HCT116 (cell line): ENCODE measurements around the gene SLC19A1. TPM values are rescaled to one million over a fixed set of nuclear protein-coding genes. Genes with fewer than 3 reads are reported as not detected.

Source experiments
- ATAC-seq: fragments of 200-7000 bp; cut with Tn5 transposase; 2 replicates; pipeline ENCODE4 v1.9.1; 2020; ENCODE audit warnings: mild to moderate bottlenecking, moderate library complexity
- BruUV-seq: library from RNA; stranded (reverse); fragments of 400-500 nt; replicated peaks from 2 replicates; lab custom pipeline; 2021; lab: Mats Ljungman, UMichigan
- CTCF ChIA-PET: fragments of 300-600 bp; sonication (Branson Sonifier 250); formaldehyde crosslinking; loops from one replicate; lab custom pipeline; 2021; ENCODE audit warnings: antibody characterized with exemption; lab: Charles Lee
- POLR2A ChIA-PET: fragments of 300-600, 350-600 bp; sonication (Branson Sonifier 250); formaldehyde crosslinking; loops from one replicate; lab custom pipeline; 2021; ENCODE audit warnings: antibody characterized with exemption; lab: Charles Lee
- RAD21 ChIA-PET, 2 experiments: fragments of 300-600 bp; sonication (Branson Sonifier 250); formaldehyde crosslinking; loops; one replicate each; lab custom pipeline; 2023; ENCODE audit warnings: low total read pairs in 2 of 2; ENCODE audit not compliant: uncharacterized antibody in 2 of 2, unreplicated experiment in 2 of 2, low non-redundant PET in 1 of 2; lab: Charles Lee
- DNase-seq: peaks from one replicate; pipeline ENCODE4 v3.0.0-alpha.2; 2010; ENCODE audit warnings: low read depth, low spot score
- H2AFZ ChIP-seq: fragments of 200-600 bp; shearing (Covaris generic), sonication (generic); 2 replicates; pipeline ENCODE4 v1.6.1; 2017; ENCODE audit warnings: low read depth, mixed run types, mixed read lengths, antibody characterized with exemption, low read length; ENCODE audit not compliant: poor library complexity, severe bottlenecking
- H3K27ac ChIP-seq: 2 replicates; pipeline ENCODE4 v1.5.1; 2012; ENCODE audit warnings: low read depth, low read length
- H3K27me3 ChIP-seq: fragments of 200-600 bp; sonication (generic); 2 replicates; pipeline ENCODE4 v1.6.1; 2016; ENCODE audit warnings: mixed run types, low read length, mixed read lengths; ENCODE audit not compliant: insufficient read depth
- H3K36me3 ChIP-seq, 2 experiments: fragments of 200-500 bp in 1 of 2; fragments of 200-600 bp in 1 of 2; sonication (Bioruptor generic) in 1 of 2; sonication (generic) in 1 of 2; 2 replicates each; pipeline versions ENCODE4 v1.5.1 to v1.6.1; 2014 to 2016; ENCODE audit warnings: low read length in 2 of 2, inconsistent platforms in 1 of 2, mixed read lengths in 1 of 2, mixed run types in 1 of 2; ENCODE audit not compliant: insufficient read depth in 2 of 2, control insufficient read depth in 1 of 2
- H3K4me1 ChIP-seq, 2 experiments: fragments of 200-600 bp in 1 of 2; sonication (generic) in 1 of 2; 2 replicates each; pipeline versions ENCODE4 v1.5.1 to v1.6.1; 2012 to 2017; ENCODE audit warnings: low read length in 2 of 2, inconsistent platforms in 1 of 2, mild to moderate bottlenecking in 1 of 2, mixed read lengths in 1 of 2, mixed run types in 1 of 2, moderate library complexity in 1 of 2; ENCODE audit not compliant: insufficient read depth in 2 of 2, control insufficient read depth in 1 of 2
- H3K4me2 ChIP-seq: fragments of 200-600 bp; sonication (generic); 2 replicates; pipeline ENCODE4 v1.6.1; 2017; ENCODE audit warnings: mixed run types, low read length, mixed read lengths
- H3K4me3 ChIP-seq, 2 experiments: fragments of 200-600 bp in 1 of 2; sonication (generic) in 1 of 2; replicated peaks in 1 of 2; 2 replicates each; pipeline ENCODE4 v1.5.1; 2011 to 2016; ENCODE audit warnings: low read length in 2 of 2, control low read depth in 1 of 2, low read depth in 1 of 2, mild to moderate bottlenecking in 1 of 2, mixed read lengths in 1 of 2, mixed run types in 1 of 2
- H3K79me2 ChIP-seq: fragments of 200-600 bp; sonication (generic); 2 replicates; pipeline ENCODE4 v1.6.1; 2017; ENCODE audit warnings: mild to moderate bottlenecking, mixed run types, low read length, moderate library complexity, mixed read lengths; ENCODE audit not compliant: insufficient read depth
- H3K9ac ChIP-seq: fragments of 200-600 bp; sonication (generic); 2 replicates; pipeline ENCODE4 v1.6.1; 2016; ENCODE audit warnings: low read length, mixed read lengths
- H3K9me2 ChIP-seq: fragments of 200-600 bp; sonication (generic), shearing (Covaris generic); 2 replicates; pipeline ENCODE4 v1.6.1; 2017; ENCODE audit warnings: mixed run types, mild to moderate bottlenecking, moderate library complexity; ENCODE audit not compliant: insufficient read depth
- H3K9me3 ChIP-seq, 2 experiments: fragments of 200-500 bp in 1 of 2; fragments of 200-600 bp in 1 of 2; sonication (Bioruptor generic) in 1 of 2; sonication (generic) in 1 of 2; 2 replicates each; pipeline ENCODE4 v1.6.1; 2014 to 2017; ENCODE audit warnings: low read length in 2 of 2, mixed read lengths in 2 of 2, inconsistent platforms in 1 of 2, low read depth in 1 of 2, mild to moderate bottlenecking in 1 of 2, mixed run types in 1 of 2, moderate library complexity in 1 of 2; ENCODE audit not compliant: control insufficient read depth in 1 of 2, insufficient read depth in 1 of 2
- H4K20me1 ChIP-seq: fragments of 200-600 bp; sonication (generic), shearing (Covaris generic); 2 replicates; pipeline ENCODE4 v1.6.1; 2017; ENCODE audit warnings: mixed run types, mild to moderate bottlenecking, moderate library complexity; ENCODE audit not compliant: insufficient read depth
- ATF3 ChIP-seq: IDR thresholded peaks from 2 replicates; pipeline ENCODE4 v1.6.1; 2012
- CTCF ChIP-seq, 3 experiments: fragments of 200-600 bp in 1 of 3; sonication (generic) in 1 of 3; IDR thresholded peaks in 2 of 3; conservative IDR thresholded peaks in 1 of 3; 2 replicates each; pipeline ENCODE4 v1.5.1; 2012 to 2017; ENCODE audit warnings: low read depth in 2 of 3, low read length in 2 of 3, antibody characterized with exemption in 1 of 3, borderline replicate concordance in 1 of 3, control low read depth in 1 of 3, mild to moderate bottlenecking in 1 of 3, mixed read lengths in 1 of 3, mixed run types in 1 of 3, moderate library complexity in 1 of 3; ENCODE audit not compliant: insufficient read depth in 1 of 3
- EGR1 ChIP-seq: IDR thresholded peaks from 2 replicates; pipeline ENCODE4 v1.6.1; 2012; ENCODE audit warnings: low read depth
- EZH2 ChIP-seq: fragments of 200-600 bp; sonication (generic); IDR thresholded peaks from 2 replicates; pipeline ENCODE4 v1.6.1; 2017; ENCODE audit warnings: antibody characterized with exemption, mixed run types
- FOSL1 ChIP-seq: IDR thresholded peaks from 2 replicates; pipeline ENCODE4 v1.6.1; 2012; ENCODE audit warnings: low read depth
- JUND ChIP-seq: IDR thresholded peaks from 2 replicates; pipeline ENCODE4 v1.6.1; 2012
- POLR2AphosphoS5 ChIP-seq: IDR thresholded peaks from 2 replicates; pipeline ENCODE4 v1.6.1; 2011; ENCODE audit warnings: mild to moderate bottlenecking, low read depth, low read length, moderate library complexity
- REST ChIP-seq: IDR thresholded peaks from 2 replicates; pipeline ENCODE4 v1.6.1; 2012; ENCODE audit warnings: low read depth
- SP1 ChIP-seq: IDR thresholded peaks from 2 replicates; pipeline ENCODE4 v1.6.1; 2012; ENCODE audit warnings: low read depth
- ZFX ChIP-seq: fragments of 450-650 bp; IDR thresholded peaks from 2 replicates; pipeline ENCODE4 v1.6.1; 2017
- intact Hi-C: fragments of 100-400 bp; cut with micrococcal nuclease; formaldehyde crosslinking; loops from 2 replicates; pipeline ENCODE4 v1.10.0; 2022
- total RNA-seq: library from RNA; stranded (reverse); gene quantifications from one replicate; pipeline ENCODE4 v1.2.1, GENCODE V29; 2021; ENCODE audit not compliant: unreplicated experiment

The SLC19A1 gene
- total RNA-seq, 1 experiment from 2014 or later: 50.2 TPM

- no peaks in the 10 kb centered on the region for H3K9me3 ChIP-seq
- H4K20me1 ChIP-seq: no peaks in the 10 kb centered on the region
- H3K9ac ChIP-seq: no peak overlapping the region
- no peak overlapping the region for H2AFZ ChIP-seq
- CTCF ChIA-PET: no interaction called here
- DNase-seq (no peak), ATAC-seq (no peak)
- intact Hi-C loops: no loop called here
- no peak for TF ChIP-seq EGR1
- TF ChIP-seq SP1: no peak
- no peak for TF ChIP-seq JUND
- no peak for TF ChIP-seq EZH2
- RAD21 ChIA-PET: no interaction called here
- no peaks in the 10 kb centered on the region for H3K9me2 ChIP-seq
- H3K79me2 ChIP-seq: no peaks in the 10 kb centered on the region
- H3K36me3 ChIP-seq: peaks cover 0 to 10% of the 10 kb centered on the region in 2 experiments; a peak in 2 of 4 replicates
- no peak overlapping the region for H3K4me3 ChIP-seq
- POLR2A ChIA-PET: no interaction called here
- H3K27me3 ChIP-seq: no peaks in the 10 kb centered on the region
- H3K4me1 ChIP-seq: no peaks in the 10 kb centered on the region
- no peak overlapping the region for H3K27ac ChIP-seq
- no TSS peak for BruUV-seq
- H3K4me2 ChIP-seq: no peak overlapping the region
Observed at GRCh38 chr21:45496151-45496967, 45.9 kb downstream of the SLC19A1 start.

- no TSS peak for BruUV-seq
- intact Hi-C loops: no loop called here
- DNase-seq: no peak
- no peak overlapping the region for H3K27ac ChIP-seq
- no peak overlapping the region for H3K9ac ChIP-seq
- no peaks in the 10 kb centered on the region for H3K9me2 ChIP-seq
- no peak overlapping the region for H3K4me3 ChIP-seq
- no peak overlapping the region for H2AFZ ChIP-seq
- CTCF ChIA-PET: no interaction called here
- no peak for ATAC-seq
- H3K4me2 ChIP-seq: no peak overlapping the region
- peaks cover 0 to 10% of the 10 kb centered on the region in 2 experiments; a peak in 2 of 4 replicates for H3K36me3 ChIP-seq
- no peaks in the 10 kb centered on the region for H3K9me3 ChIP-seq
- RAD21 ChIA-PET: no interaction called here
- no peaks in the 10 kb centered on the region for H3K79me2 ChIP-seq
- H4K20me1 ChIP-seq: no peaks in the 10 kb centered on the region
- POLR2A ChIA-PET: no interaction called here
- no peaks in the 10 kb centered on the region for H3K27me3 ChIP-seq
- H3K4me1 ChIP-seq: no peaks in the 10 kb centered on the region
- no peak for TF ChIP-seq CTCF (IDR thresholded peaks at IDR 0.05 in 2 of 3, conservative IDR thresholded peaks at IDR 0.05 in 1 of 3; ENCODE audit: borderline replicate concordance in 1 of 3, insufficient read depth in 1 of 3, low read depth in 2 of 3, low read length in 2 of 3)
- TF ChIP-seq SP1: no peak
- no peak for TF ChIP-seq REST
- no peak for TF ChIP-seq POLR2AphosphoS5
- no peak for TF ChIP-seq ATF3
- no peak for TF ChIP-seq ZFX
- no peak for TF ChIP-seq FOSL1
Observed at GRCh38 chr21:45494851-45495680, 47.2 kb downstream of the SLC19A1 start.
